Inferior parietal cortex (tissue), 1 donor: ENCODE measurements around the gene NLRP5.
"Not testable (repeated sequence)": the region's sequence is repeated elsewhere in the genome, so short reads cannot be mapped to it uniquely, and the experiment has no call there.

Experiments
- DNase-seq: peaks from one replicate; pipeline ENCODE4 v3.0.0-alpha.2; 2016; ENCODE audit errors: extremely low spot score

Gene NLRP5

DNA sequence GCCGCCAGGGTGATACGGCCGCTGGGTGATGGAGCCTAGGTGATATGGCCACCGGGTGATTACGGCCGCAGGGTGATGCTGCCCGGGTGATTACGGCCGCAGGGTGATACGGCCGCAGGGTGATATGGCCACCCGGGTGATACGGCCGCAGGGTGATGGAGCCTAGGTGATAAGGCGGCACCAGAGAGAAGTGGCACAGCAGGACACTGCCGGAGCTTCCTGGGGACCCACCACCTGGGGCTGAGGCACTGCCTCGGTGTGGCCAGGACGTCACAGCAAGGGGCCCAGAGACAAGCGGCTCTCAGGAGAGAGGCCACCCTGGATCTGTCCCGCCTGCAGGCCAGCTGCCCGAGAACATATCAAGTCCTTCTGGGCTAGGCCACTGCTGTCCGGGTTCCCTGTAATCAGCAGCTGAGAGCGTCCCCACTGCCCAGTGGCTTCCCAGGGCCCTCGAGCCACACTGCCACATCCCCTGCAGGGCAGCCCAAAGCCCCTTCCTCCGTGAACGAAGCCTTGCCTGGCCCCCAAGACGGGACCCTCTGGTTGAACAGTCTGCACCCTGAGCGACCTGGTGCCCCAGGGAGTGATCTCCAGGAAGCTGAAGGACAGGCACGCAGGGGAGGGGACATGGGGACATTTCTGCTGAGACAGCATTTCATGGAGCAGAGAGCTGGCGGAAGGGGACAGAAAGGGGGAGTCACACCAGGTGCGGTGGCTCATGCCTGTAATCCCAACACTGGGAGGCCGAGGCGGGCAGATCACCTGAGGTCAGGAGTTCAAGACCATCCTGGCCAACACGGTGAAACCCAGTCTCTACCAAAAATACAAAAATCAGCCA lies 112.4 kb downstream of the NLRP5 start:
- DNase-seq, result no peak

DNA sequence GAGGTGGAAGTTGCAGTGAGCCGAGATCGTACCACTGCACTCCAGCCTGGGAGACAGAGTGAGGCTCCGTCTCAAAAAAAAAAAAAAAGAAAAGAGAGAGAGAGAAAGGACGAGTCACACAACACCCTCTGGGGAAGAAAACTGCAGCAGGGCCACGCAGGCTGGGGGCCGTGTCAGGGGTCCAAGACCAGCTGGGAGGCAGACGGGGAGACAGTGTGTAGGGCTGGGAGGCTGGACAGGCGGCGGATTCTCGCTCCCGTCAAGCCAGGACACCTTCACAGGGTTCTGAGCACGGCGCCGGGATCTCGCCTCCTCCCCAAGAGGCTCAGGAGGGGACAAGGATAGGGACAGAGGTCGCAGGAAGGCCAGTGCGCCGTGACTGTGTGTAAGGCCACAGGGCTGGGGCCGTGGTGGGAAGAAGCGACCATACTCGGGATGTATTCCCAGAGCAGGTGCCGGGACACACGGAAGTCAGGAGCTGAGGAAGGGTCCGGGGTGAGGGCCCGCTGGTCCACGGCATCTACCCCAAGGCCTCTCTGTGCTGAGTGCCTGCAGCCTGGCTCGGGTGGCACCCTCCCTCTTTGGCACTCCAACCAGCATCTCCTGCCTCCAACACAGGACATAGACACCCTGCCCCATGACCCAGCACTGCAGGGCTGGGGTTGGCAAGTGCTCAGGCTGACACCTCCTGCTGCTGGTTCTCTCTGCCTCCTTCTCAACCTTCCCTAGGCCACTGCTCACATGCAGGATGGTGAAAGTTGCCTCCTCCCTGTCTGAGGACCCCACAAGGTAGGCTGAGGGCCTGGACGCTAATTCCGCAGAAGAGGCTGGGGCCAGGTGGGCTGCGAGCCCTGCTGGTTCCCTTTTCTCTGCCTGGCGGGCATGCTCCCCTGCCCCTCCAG lies 113.3 kb downstream of the NLRP5 start:
- no peak for DNase-seq

GRCh38 chr19:56101095-56101494 lies 114.5 kb downstream of the NLRP5 start:
- DNase-seq, result no peak

DNA sequence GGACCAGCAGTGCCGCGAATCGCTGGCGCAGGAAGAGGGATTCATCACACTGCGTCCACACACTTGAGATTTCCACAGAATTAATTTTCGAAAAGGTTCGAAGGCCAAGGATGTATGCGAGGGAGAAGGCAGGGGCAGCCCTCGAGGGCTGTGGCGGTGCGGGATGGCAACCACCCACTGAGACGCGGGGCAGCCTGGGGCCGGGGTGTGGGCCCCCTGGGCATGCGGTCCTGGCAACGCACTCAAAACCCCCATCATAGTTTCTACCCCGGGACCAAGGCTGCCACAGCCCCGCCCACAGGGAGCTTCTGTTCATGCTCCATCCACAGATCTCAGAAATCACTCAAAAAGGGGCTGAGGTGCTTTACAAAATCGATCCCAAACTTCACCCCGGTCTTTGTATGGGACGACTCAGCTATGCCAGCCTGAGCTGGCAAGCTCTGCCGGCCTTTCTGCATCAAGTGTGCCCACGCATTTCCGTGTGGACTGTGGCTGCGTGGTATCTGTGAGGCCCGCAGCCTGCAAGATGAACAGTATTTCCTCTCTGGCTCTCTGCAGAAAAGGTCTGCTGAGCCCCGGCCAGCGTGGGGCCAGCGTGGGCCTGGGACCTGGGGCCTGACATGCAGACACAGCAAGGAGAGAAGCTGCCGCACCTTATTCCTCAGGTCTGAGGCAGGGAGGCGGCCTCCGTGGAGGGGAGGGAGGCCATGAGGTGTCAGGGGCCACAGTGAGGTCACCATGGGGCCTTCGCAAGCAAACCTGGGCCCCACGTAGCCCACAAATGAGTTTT lies 115.4 kb downstream of the NLRP5 start:
- no peak for DNase-seq

DNA sequence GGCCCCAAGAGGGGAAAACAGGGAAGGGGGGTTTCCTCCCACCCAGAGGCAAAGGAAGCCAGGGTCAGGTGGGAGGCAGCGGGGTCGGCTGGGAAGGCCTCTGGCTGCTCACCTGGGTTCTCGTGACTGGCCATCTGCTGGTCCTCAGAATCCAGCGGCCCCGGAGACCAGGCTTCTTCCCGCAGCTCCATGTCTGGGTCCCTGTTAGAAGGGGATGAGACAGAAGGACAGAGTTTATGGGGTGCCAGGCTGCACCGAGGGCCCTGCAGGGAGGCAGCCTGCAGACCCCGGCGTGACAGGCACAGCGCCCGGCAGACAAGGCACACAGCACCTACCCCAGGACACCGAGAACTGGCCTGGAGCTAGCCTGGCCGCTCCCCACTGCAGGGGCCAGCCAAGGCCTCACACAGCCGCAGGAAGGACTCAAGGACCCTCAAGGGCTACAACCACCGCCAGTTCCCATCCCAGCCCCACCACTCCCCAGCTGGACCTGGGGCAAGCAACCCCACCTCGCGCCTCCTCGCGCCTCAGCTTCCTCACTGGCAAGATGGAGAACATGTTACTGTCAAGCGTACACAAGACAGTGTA lies 116.5 kb downstream of the NLRP5 start:
- no peak for DNase-seq

- DNase-seq, result no peak
These were observed 117.8 kb downstream of the NLRP5 start for GRCh38 chr19:56104423-56104822.

GRCh38 chr19:56105090-56105701 lies 118.6 kb downstream of the NLRP5 start:
- DNase-seq, result peak; percentile 47

DNA sequence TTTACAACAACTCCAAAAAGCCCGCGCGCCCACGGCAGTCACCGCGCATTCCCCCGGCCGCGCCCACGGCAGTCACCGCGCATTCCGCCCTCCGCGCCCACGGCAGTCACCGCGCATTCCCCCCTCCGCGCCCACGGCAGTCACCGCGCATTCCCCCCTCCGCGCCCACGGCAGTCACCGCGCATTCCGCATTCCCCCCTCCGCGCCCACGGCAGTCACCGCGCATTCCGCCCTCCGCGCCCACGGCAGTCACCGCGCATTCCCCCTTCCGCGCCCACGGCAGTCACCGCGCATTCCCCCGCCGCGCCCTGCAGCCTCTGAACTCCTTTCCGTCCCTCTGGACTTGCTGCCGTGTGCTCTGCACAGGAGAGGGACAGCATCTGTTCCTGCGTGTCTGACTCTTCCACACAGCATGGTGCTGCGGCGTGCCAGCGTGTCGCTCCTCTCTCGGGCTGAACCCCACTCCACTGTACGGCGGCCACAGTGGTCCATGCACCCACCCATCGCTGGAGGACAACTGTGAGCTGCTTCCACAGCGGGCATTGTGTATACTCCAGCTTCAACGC lies 119.3 kb downstream of the NLRP5 start:
- DNase-seq, result not testable (repeated sequence)

- DNase-seq, result no peak
These were observed 119.8 kb downstream of the NLRP5 start for GRCh38 chr19:56106397-56106849.

DNA sequence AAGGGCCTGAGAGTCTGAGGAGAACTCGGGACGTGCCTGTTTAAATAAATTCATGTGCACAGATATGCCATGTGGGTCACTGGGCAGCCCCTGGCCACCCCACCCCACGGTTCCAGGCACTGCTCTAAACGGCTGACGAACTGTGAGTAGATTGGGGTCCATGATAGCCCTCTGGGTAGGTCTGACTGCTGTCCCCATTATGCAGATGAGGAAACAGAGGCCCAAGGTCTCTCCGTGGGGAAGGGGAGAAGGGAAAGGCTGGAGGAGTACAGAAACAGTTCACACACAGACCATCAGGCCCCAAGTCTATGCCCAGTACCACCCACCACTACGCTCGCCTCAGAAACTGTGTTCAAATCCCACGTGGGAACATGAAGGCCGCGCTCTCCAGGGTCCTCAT lies 120.4 kb downstream of the NLRP5 start:
- no peak for DNase-seq

- no peak for DNase-seq
These were observed 121.2 kb downstream of the NLRP5 start for GRCh38 chr19:56107626-56108351.

GRCh38 chr19:56108447-56109195 lies 122.0 kb downstream of the NLRP5 start:
- no peak for DNase-seq

DNA sequence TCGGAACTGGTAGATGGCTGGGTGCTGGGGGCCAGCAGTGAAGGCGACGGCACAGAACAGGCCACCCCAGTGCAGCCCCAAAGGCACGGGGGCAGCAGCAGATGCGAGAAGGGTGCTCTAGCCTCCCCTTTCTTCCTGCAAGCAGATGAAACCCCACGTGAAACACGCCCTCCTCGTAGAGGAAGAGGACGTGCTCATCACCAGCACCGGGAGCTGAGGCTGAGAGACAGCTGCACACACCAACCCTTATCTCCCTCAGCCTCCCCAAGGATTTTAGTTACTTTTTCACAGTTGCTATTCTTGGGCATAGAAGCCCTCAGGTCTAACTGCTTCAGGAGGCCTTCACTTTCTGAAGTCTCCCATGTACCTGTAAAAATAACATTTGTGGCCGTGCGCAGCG lies 122.7 kb downstream of the NLRP5 start:
- DNase-seq, result no peak

DNA sequence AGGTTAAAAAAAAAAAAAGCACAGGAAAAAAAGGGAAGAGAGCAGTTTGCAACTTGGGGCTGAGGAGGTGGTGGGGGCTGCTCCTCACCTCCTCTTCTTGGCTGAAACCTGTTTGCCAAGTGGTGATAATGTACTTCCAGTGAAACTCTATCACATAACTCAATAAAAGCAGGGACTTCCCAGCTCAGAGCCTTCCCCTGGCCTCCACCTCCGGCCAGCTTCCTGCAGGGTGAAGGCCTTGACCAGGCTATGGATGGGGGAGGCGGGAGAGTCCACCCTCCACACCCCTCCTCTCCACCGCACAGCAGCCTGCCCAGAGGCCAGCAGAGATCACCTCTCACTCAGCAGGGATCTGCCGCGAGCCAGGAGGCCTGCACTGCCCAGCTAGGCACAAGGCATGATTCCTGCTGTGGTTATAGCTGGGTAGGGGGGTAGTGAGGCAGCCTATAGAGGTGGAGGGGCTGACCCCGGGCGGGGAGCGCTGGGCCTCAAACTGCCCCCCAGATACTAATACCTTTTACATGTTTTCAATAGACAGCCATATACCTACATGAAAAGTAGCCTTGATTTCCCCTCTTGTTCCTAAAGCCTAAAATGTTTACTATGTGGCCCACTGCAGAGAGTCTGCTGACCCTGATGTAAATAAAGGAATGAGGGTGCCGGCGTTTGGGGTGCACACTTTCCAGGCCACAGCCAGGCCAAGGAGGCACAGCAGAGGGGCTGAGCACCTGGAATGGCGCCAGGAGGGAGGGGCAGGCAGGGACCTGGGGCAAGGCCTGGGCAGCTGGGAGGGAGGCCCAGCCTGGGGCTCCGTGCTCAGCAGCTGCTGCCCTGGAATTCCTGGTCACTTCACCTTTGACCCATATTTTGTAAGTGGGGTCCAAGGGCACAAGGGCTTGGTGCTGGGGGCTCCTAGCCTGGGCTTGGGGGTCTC lies 124.2 kb downstream of the NLRP5 start:
- DNase-seq, result no peak
